ENCODE measurements around the gene TMEM253.
A peak's percentile ranks its signal among the peaks of the same experiment; 100 is the strongest.

TMEM253 gene

GRCh38 chr14:21100931-21101330 lies at the start of gene TMEM253:
TMEM253 (plus strand) TSS chr14:21101066; CDS start chr14:21101344, 278 bp downstream.
- DNase-seq, result no peak

GRCh38 chr14:21053184-21054122 lies 47.4 kb upstream of the TMEM253 start:
- no peak for DNase-seq

GRCh38 chr14:21054123-21054767 lies 46.6 kb upstream of the TMEM253 start:
- DNase-seq, result no peak

- DNase-seq, result no peak
Observed at GRCh38 chr14:21054768-21055145, 46.1 kb upstream of the TMEM253 start.

- DNase-seq, result no peak
Observed at GRCh38 chr14:21055432-21056117, 45.3 kb upstream of the TMEM253 start.

- no peak for DNase-seq
Observed at GRCh38 chr14:21056520-21057163, 44.2 kb upstream of the TMEM253 start.

GRCh38 chr14:21057803-21058675 lies 42.8 kb upstream of the TMEM253 start, which contains the start of gene RNASE8:
RNASE8 (plus strand) TSS chr14:21057822; CDS start chr14:21057893, 71 bp downstream.
- DNase-seq, result no peak

- no peak for DNase-seq
Observed at GRCh38 chr14:21058903-21059302, 42.0 kb upstream of the TMEM253 start.

GRCh38 chr14:21059842-21060613 lies 40.8 kb upstream of the TMEM253 start:
- DNase-seq, result no peak

GRCh38 chr14:21060614-21061346 lies 40.1 kb upstream of the TMEM253 start:
- no peak for DNase-seq

GRCh38 chr14:21061347-21061668 lies 39.6 kb upstream of the TMEM253 start:
- no peak for DNase-seq

GRCh38 chr14:21063479-21063878 lies 37.4 kb upstream of the TMEM253 start:
- DNase-seq, result no peak

GRCh38 chr14:21066882-21067502 lies 33.9 kb upstream of the TMEM253 start:
- no peak for DNase-seq

GRCh38 chr14:21068521-21069387 lies 32.1 kb upstream of the TMEM253 start:
- peak; percentile 27 for DNase-seq

- DNase-seq, result no peak
Observed at GRCh38 chr14:21069388-21070082, 31.3 kb upstream of the TMEM253 start.

GRCh38 chr14:21070083-21070609 lies 30.7 kb upstream of the TMEM253 start, which contains the start of gene ARHGEF40:
ARHGEF40 (plus strand) TSS chr14:21070304; CDS start chr14:21070397, 93 bp downstream.
- DNase-seq, result no peak

GRCh38 chr14:21070610-21071224 lies 30.1 kb upstream of the TMEM253 start:
- peak; percentile 49 for DNase-seq

All from GF-D8 (cell line).